Sigmoid colon (tissue), 4 donors: ENCODE measurements around the gene THNSL1.

ENCODE experiments used
- CTCF ChIP-seq, 4 experiments: fragments of 450-650 bp in 3 of 4; fragments of 200-600 bp in 1 of 4; IDR thresholded peaks; one replicate each; pipeline ENCODE4 v1.5.1; 2016 to 2019; ENCODE audit warnings: antibody characterized with exemption in 4 of 4, mild to moderate bottlenecking in 3 of 4, moderate library complexity in 2 of 4
- EP300 ChIP-seq, 4 donors: sonication (generic); formaldehyde crosslinking; IDR thresholded peaks; one replicate each; pipeline ENCODE4 v1.6.1; 2017; ENCODE audit warnings: antibody characterized with exemption in 4 of 4
- POLR2A ChIP-seq, 2 donors: fragments of 450-650 bp; IDR thresholded peaks; one replicate each; pipeline ENCODE4 v1.6.1; 2016; ENCODE audit warnings: antibody characterized with exemption in 2 of 2, mild to moderate bottlenecking in 2 of 2, moderate library complexity in 2 of 2
- POLR2AphosphoS5 ChIP-seq, 4 donors: sonication (generic); formaldehyde crosslinking; IDR thresholded peaks; one replicate each; pipeline ENCODE4 v1.6.1; 2017; ENCODE audit warnings: antibody characterized with exemption in 4 of 4

- no peak for TF ChIP-seq EP300 (IDR thresholded peaks at IDR 0.05)
- no peak for TF ChIP-seq CTCF (IDR thresholded peaks at IDR 0.05)
- no peak for TF ChIP-seq POLR2A (IDR thresholded peaks at IDR 0.05)
- no peak for TF ChIP-seq POLR2AphosphoS5 (IDR thresholded peaks at IDR 0.05)
Measured at GRCh38 chr10:25063644-25064043, 47.2 kb downstream of the THNSL1 start.
